WERI-Rb-1 (cell line): Measurements from ENCODE around the gene TMIGD1.

Experiments
- DNase-seq: peaks from one replicate; pipeline ENCODE4 v3.0.0-alpha.2; 2020
- H3K27ac ChIP-seq: fragments of 250-450 bp; sonication (Bioruptor Pico); 2 replicates; pipeline ENCODE4 v1.5.1; 2020; ENCODE audit warnings: mild to moderate bottlenecking, moderate library complexity
- H3K27me3 ChIP-seq: fragments of 250-450 bp; sonication (Bioruptor Pico); 2 replicates; pipeline ENCODE4 v1.5.1; 2021; ENCODE audit warnings: mild to moderate bottlenecking, low read depth, moderate library complexity; ENCODE audit not compliant: insufficient read depth, severe bottlenecking
- H3K36me3 ChIP-seq: fragments of 250-450 bp; sonication (Bioruptor Pico); 2 replicates; pipeline ENCODE4 v1.5.1; 2020; ENCODE audit warnings: mild to moderate bottlenecking, moderate library complexity
- H3K4me3 ChIP-seq: 2 replicates; pipeline ENCODE4 v1.5.1; 2011; ENCODE audit warnings: low read depth, mild to moderate bottlenecking, control low read depth, low read length
- H3K9me3 ChIP-seq: fragments of 250-450 bp; sonication (Bioruptor Pico); 2 replicates; pipeline ENCODE4 v1.5.1; 2021; ENCODE audit warnings: mild to moderate bottlenecking, moderate library complexity; ENCODE audit not compliant: severe bottlenecking
- TF ChIP-seq, protein P1 (sequence below): IDR thresholded peaks from 2 replicates; pipeline ENCODE4 v1.5.1; 2011; ENCODE audit warnings: low read depth, mild to moderate bottlenecking, control low read depth, inconsistent platforms, low read length

TMIGD1 gene

GRCh38 chr17:30333503-30334360 is at the start of gene TMIGD1:
Gene TMIGD1 (minus strand): TSS chr17:30334057. CDS start chr17:30332133, 1,924 bp downstream.
- Histone ChIP-seq H3K27me3 (no peaks in the 10 kb centered on the region), H3K9me3 (no peaks in the 10 kb centered on the region), H3K36me3 (no peaks in the 10 kb centered on the region), H3K4me3 (no peak within 1 kb of the TSS), H3K27ac (no peak within 1 kb of the TSS)
- TF ChIP-seq, protein P1, sequence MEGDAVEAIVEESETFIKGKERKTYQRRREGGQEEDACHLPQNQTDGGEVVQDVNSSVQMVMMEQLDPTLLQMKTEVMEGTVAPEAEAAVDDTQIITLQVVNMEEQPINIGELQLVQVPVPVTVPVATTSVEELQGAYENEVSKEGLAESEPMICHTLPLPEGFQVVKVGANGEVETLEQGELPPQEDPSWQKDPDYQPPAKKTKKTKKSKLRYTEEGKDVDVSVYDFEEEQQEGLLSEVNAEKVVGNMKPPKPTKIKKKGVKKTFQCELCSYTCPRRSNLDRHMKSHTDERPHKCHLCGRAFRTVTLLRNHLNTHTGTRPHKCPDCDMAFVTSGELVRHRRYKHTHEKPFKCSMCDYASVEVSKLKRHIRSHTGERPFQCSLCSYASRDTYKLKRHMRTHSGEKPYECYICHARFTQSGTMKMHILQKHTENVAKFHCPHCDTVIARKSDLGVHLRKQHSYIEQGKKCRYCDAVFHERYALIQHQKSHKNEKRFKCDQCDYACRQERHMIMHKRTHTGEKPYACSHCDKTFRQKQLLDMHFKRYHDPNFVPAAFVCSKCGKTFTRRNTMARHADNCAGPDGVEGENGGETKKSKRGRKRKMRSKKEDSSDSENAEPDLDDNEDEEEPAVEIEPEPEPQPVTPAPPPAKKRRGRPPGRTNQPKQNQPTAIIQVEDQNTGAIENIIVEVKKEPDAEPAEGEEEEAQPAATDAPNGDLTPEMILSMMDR, result no peak
- no peak for DNase-seq

DNA sequence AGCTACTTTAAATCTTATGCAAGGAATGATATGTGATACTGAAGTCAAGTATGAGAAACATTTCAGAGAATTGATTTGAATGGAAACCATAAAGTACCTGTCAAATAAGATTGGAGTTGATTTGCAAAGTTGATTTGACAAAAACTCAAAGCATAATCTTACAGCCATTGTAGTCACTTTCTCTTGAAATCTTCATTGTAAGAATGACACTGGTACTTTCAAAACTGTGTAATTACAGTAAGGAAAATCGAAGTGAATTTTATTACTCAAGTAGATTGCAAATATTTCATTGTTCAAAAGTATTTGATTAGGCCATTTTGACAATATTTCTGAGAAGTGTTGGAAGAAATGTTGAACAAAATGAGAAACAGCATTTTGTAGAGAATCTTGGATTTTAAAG is 48.5 kb upstream of the TMIGD1 start:
- H3K4me3 ChIP-seq, result no peak overlapping the region

GRCh38 chr17:30381340-30381659 is 47.4 kb upstream of the TMIGD1 start:
- no peaks in the 10 kb centered on the region for H3K27me3 ChIP-seq
- TF ChIP-seq, protein P1, result no peak
- no peak for DNase-seq
- H3K36me3 ChIP-seq, result peaks cover 25% of the 10 kb centered on the region
- no peak overlapping the region; the same call in 1 of the 2 replicates for H3K4me3 ChIP-seq
- H3K27ac ChIP-seq, result no peak overlapping the region
- no peaks in the 10 kb centered on the region for H3K9me3 ChIP-seq

More for the DNA sequence above, 48.5 kb upstream of the TMIGD1 start:
- DNase-seq, result no peak
- Histone ChIP-seq H3K27ac (no peak overlapping the region), H3K27me3 (no peaks in the 10 kb centered on the region), H3K9me3 (no peaks in the 10 kb centered on the region), H3K36me3 (peaks cover 35% of the 10 kb centered on the region)
- TF ChIP-seq, protein P1, result no peak

DNA sequence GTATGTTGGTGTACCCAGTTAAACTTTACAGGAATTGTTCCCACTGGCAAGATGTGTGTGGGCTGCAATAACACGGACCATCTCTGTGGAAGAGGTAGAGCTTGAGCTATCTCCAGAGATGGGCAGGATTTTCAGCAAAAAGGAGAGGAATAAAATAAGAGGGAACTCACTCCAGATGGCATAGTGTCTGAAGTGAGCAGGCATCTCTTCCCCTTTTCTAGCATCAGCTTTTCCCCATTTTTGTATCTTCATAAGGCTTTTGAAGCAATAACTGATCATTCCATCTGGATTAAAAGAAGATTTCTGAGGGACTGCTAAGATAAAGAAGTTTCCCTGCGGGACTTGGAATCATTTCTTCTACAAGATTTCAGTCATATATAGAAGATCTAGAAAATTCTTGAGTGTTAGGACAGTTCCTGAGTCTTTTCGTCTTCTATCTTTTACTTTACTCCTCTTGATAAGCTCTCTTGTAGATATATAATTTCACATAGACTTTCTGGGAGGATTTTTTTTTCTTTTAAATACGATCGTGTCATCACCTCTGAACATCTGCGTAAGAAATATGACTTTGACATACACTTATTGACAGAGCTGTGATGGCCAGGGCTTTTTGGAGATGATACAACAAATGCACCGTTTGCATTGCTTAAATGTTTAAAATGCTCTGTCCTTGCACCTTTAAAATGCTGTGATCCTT is 46.9 kb upstream of the TMIGD1 start:
- H3K9me3 ChIP-seq, result no peaks in the 10 kb centered on the region
- no peak overlapping the region for H3K27ac ChIP-seq
- DNase-seq, result no peak
- peak overlapping the region; percentile 67; the same call in 1 of the 2 replicates for H3K4me3 ChIP-seq
- peaks cover 20% of the 10 kb centered on the region for H3K36me3 ChIP-seq
- H3K27me3 ChIP-seq, result no peaks in the 10 kb centered on the region
- TF ChIP-seq, protein P1, result no peak

- peak overlapping the region; percentile 87; the same call in 1 of the 2 replicates for H3K27ac ChIP-seq
- TF ChIP-seq, protein P1, result no peak
Observed at GRCh38 chr17:30379903-30380381, 46.1 kb upstream of the TMIGD1 start.

More at GRCh38 chr17:30379903-30380381, 46.1 kb upstream of the TMIGD1 start:
- H3K4me3 ChIP-seq, result peak overlapping the region; percentile 67
- H3K36me3 ChIP-seq, result peaks cover 11% of the 10 kb centered on the region
- no peaks in the 10 kb centered on the region for H3K9me3 ChIP-seq
- no peak for DNase-seq
- H3K27me3 ChIP-seq, result no peaks in the 10 kb centered on the region
